Small intestine (tissue), 7 donors: ENCODE results near the gene PTPN22. TPM values are rescaled to one million over a fixed set of nuclear protein-coding genes. Genes with fewer than 3 reads are reported as not detected.

Source experiments
- DNase-seq, 2 donors: peaks; one replicate each; pipeline versions ENCODE4 v3.0.0 to v3.0.0-alpha.2; 2013
- FAIRE-seq: peaks from 2 replicates; lab custom pipeline; 2012; peaks lifted over from hg19 to GRCh38; lab: Jason Lieb, UNC
- H3K27ac ChIP-seq, 3 donors: one replicate each; pipeline ENCODE4 v1.5.1; 2013; ENCODE audit warnings: low read length in 2 of 3, mild to moderate bottlenecking in 2 of 3, control low read depth in 1 of 3, inconsistent platforms in 1 of 3, low read depth in 1 of 3, moderate library complexity in 1 of 3
- H3K27me3 ChIP-seq, 3 donors: one replicate each; pipeline ENCODE4 v1.6.1; 2013; ENCODE audit warnings: low read length in 3 of 3, inconsistent platforms in 1 of 3; ENCODE audit not compliant: control insufficient read depth in 3 of 3, insufficient read depth in 3 of 3
- H3K36me3 ChIP-seq, 3 donors: one replicate each; pipeline ENCODE4 v1.6.1; 2013; ENCODE audit warnings: low read length in 3 of 3, inconsistent platforms in 1 of 3, low read depth in 1 of 3, mild to moderate bottlenecking in 1 of 3, moderate library complexity in 1 of 3; ENCODE audit not compliant: control insufficient read depth in 3 of 3, insufficient read depth in 2 of 3
- H3K4me1 ChIP-seq, 3 donors: one replicate each; pipeline ENCODE4 v1.6.1; 2013; ENCODE audit warnings: low read length in 2 of 3, inconsistent platforms in 1 of 3, low read depth in 1 of 3, mild to moderate bottlenecking in 1 of 3, moderate library complexity in 1 of 3; ENCODE audit not compliant: control insufficient read depth in 3 of 3, insufficient read depth in 2 of 3
- H3K4me3 ChIP-seq, 3 donors: one replicate each; pipeline ENCODE4 v1.5.1; 2013; ENCODE audit warnings: low read length in 3 of 3, control low read depth in 1 of 3, inconsistent platforms in 1 of 3, low read depth in 1 of 3, mild to moderate bottlenecking in 1 of 3, moderate library complexity in 1 of 3
- H3K9me3 ChIP-seq, 2 donors: one replicate each; pipeline ENCODE4 v1.6.1; 2013; ENCODE audit warnings: low read depth in 1 of 2, low read length in 1 of 2; ENCODE audit not compliant: control insufficient read depth in 2 of 2, insufficient read depth in 1 of 2
- WGBS, 3 donors: extraction: QIAGEN DNeasy Blood & Tissue Kit; methylation state at CpG; one replicate each; pipeline ENCODE4 v1.1.7; 2013; 5-methylcytosine and 5-hydroxymethylcytosine counted together
- polyA plus RNA-seq, 4 donors: library from polyadenylated mRNA; stranded (reverse) in 3 of 4; unstranded in 1 of 4; fragments of 200-250 nt in 3 of 4; fragments of 120-200 nt in 1 of 4; gene quantifications; one replicate each; pipeline versions ENCODE4 v1.2.1 to v1.2.3, GENCODE V29; 2013
- donor health status: healthy with polysubstance abuse.
- donor health status: control.
- donor health status: control.
- donor health status: Bipolar disorder and iron deficiency.
- donor health status: healthy.

Gene PTPN22
- polyA plus RNA-seq, 4 donors = 2.0 to 20.1 (median 8.4) TPM

- 84 to 95% (median 95%) methylated on average over 6 of the region's 6 CpGs for WGBS, 3 donors
- H3K4me1 ChIP-seq = peaks cover 8 to 14% (median 11%) of the 10 kb centered on the region in 3 donors
- peaks cover 11 to 25% (median 14%) of the 10 kb centered on the region in 3 donors for H3K36me3 ChIP-seq
- no peak for FAIRE-seq
- H3K9me3 ChIP-seq = no peaks in the 10 kb centered on the region
- no peaks in the 10 kb centered on the region for H3K27me3 ChIP-seq
- no peak overlapping the region for H3K27ac ChIP-seq
- H3K4me3 ChIP-seq = no peak overlapping the region
- no peak for DNase-seq
Measured at GRCh38 chr1:113895098-113895497, 23.6 kb upstream of the PTPN22 start.

- Histone ChIP-seq H3K4me3 (no peak overlapping the region), H3K4me1 (peaks cover 0 to 13% (median 7%) of the 10 kb centered on the region in 3 donors), H3K36me3 (peaks cover 6 to 21% (median 14%) of the 10 kb centered on the region in 3 donors), H3K9me3 (no peaks in the 10 kb centered on the region), H3K27me3 (no peaks in the 10 kb centered on the region), H3K27ac (peak overlapping the region in 1 of 3 donors; percentile 32)
- DNase-seq (peak in 1 of 2 donors; percentile 65), FAIRE-seq (no peak)
- 40 to 80% (median 44%) methylated on average over 3 of the region's 3 CpGs for WGBS, 3 donors
Measured at GRCh38 chr1:113893267-113893666, 21.8 kb upstream of the PTPN22 start.

- no peaks in the 10 kb centered on the region for H3K9me3 ChIP-seq
- peaks cover 0 to 18% (median 7%) of the 10 kb centered on the region in 3 donors for H3K4me1 ChIP-seq
- DNase-seq (no peak), FAIRE-seq (no peak)
- H3K27me3 ChIP-seq = no peaks in the 10 kb centered on the region
- H3K36me3 ChIP-seq = peaks cover 6 to 12% (median 8%) of the 10 kb centered on the region in 3 donors
- H3K4me3 ChIP-seq = no peak overlapping the region
- WGBS, 3 donors = 78 to 83% (median 81%) methylated on average over 11 of the region's 11 CpGs
- no peak overlapping the region for H3K27ac ChIP-seq
Measured at GRCh38 chr1:113891631-113892220, 20.2 kb upstream of the PTPN22 start.

GRCh38 chr1:113890816-113891215 is 19.3 kb upstream of the PTPN22 start:
- H3K9me3 ChIP-seq = no peaks in the 10 kb centered on the region
- no peaks in the 10 kb centered on the region for H3K27me3 ChIP-seq
- no peak overlapping the region for H3K4me3 ChIP-seq
- FAIRE-seq (no peak), DNase-seq (no peak)
- 64 to 68% (median 66%) methylated on average over 2 of the region's 2 CpGs for WGBS, 3 donors
- H3K36me3 ChIP-seq = peaks cover 5 to 9% (median 6%) of the 10 kb centered on the region in 3 donors
- no peak overlapping the region for H3K27ac ChIP-seq
- peaks cover 0 to 18% (median 7%) of the 10 kb centered on the region in 3 donors for H3K4me1 ChIP-seq

- H3K4me1 ChIP-seq = peaks cover 0 to 16% (median 2%) of the 10 kb centered on the region in 3 donors
- peak within 1 kb of the TSS in 2 of 3 donors; percentile 45 to 67 for H3K4me3 ChIP-seq
- no peaks in the 10 kb centered on the region for H3K36me3 ChIP-seq
- no peaks in the 10 kb centered on the region for H3K27me3 ChIP-seq
- peak within 1 kb of the TSS; percentile 80 to 88 (median 83) for H3K27ac ChIP-seq
- FAIRE-seq (no peak), DNase-seq (peak; percentile 74 to 89)
- 11 to 57% (median 25%) methylated on average over 6 of the region's 6 CpGs for WGBS, 3 donors
- no peaks in the 10 kb centered on the region for H3K9me3 ChIP-seq
Measured at GRCh38 chr1:113887402-113888175, 16.1 kb upstream of the PTPN22 start, which contains the start of gene BCL2L15. Gene BCL2L15 (minus strand): TSS chr1:113887581. CDS start chr1:113887375, 206 bp downstream.

- FAIRE-seq (no peak), DNase-seq (peak in 1 of 2 donors; percentile 19)
- Histone ChIP-seq H3K36me3 (peaks cover under 1 to 4% (median 2%) of the 10 kb centered on the region in 3 donors), H3K9me3 (no peaks in the 10 kb centered on the region), H3K27ac (peak overlapping the region; percentile 78 to 88 (median 83)), H3K4me1 (peaks cover 2 to 13% (median 4%) of the 10 kb centered on the region in 3 donors), H3K4me3 (peak overlapping the region in 2 of 3 donors; percentile 45 to 67), H3K27me3 (no peaks in the 10 kb centered on the region)
- WGBS, 3 donors = 19 to 61% (median 41%) methylated on average over 17 of the region's 17 CpGs
Measured at GRCh38 chr1:113886417-113887401, 15.2 kb upstream of the PTPN22 start.

- peak overlapping the region; percentile 36 to 64 (median 49) for H3K27ac ChIP-seq
- DNase-seq (no peak), FAIRE-seq (no peak)
- no peaks in the 10 kb centered on the region for H3K9me3 ChIP-seq
- no peak overlapping the region for H3K4me3 ChIP-seq
- peaks cover 2 to 13% (median 8%) of the 10 kb centered on the region in 3 donors for H3K36me3 ChIP-seq
- H3K27me3 ChIP-seq = no peaks in the 10 kb centered on the region
- 58 to 79% (median 75%) methylated on average over 2 of the region's 2 CpGs for WGBS, 3 donors
- H3K4me1 ChIP-seq = peaks cover 2 to 13% (median 7%) of the 10 kb centered on the region in 3 donors
Measured at GRCh38 chr1:113881661-113882060, 10.1 kb upstream of the PTPN22 start.
